ENCODE measurements around the gene FAT1. TPM values are rescaled to one million over a fixed set of nuclear protein-coding genes. Genes with fewer than 3 reads are reported as not detected.

Gene FAT1
- total and polyA plus RNA-seq, 9 of the 15 experiments (the other 6 are each of a cell fraction or from before 2014, with no cell fraction given) = 6.0 to 38.4 (median 21.4) TPM

GRCh38 chr4:186707574-186707973 lies 16.1 kb downstream of the FAT1 start:
- H3K9ac ChIP-seq (ENCODE audit: insufficient read depth in 1 of 2, low read depth in 2 of 2, low read length in 2 of 2) = no peak overlapping the region
- H3K9me1 ChIP-seq (ENCODE audit: control insufficient read depth, insufficient read depth, low read length) = no peaks in the 10 kb centered on the region
- DNase-seq (ENCODE audit: extremely low read depth in 1 of 4, low spot score in 3 of 4) (no peak), FAIRE-seq (no peak), ATAC-seq (no peak)
- no peak overlapping the region for H3K27ac ChIP-seq (ENCODE audit: extremely low read depth, low read depth, low read length)
- TF ChIP-seq ZNF124 (CRISPR knock-in tag; IDR thresholded peaks at IDR 0.05) (no peak), ZBTB33 (CRISPR knock-in tag; IDR thresholded peaks at IDR 0.05) (no peak), CHCHD3 (CRISPR knock-in tag; IDR thresholded peaks at IDR 0.05) (no peak), ZNF253 (CRISPR knock-in tag; conservative IDR thresholded peaks at IDR 0.05) (no peak), PHB2 (IDR thresholded peaks at IDR 0.05; ENCODE audit: low read depth) (no peak), SMC3 (conservative IDR thresholded peaks at IDR 0.05; ENCODE audit: insufficient read depth, low read depth, low read length) (no peak), BRF1 (IDR thresholded peaks at IDR 0.05; ENCODE audit: borderline replicate concordance, extremely low read depth, insufficient read length) (no peak), AFF4 (CRISPR knock-in tag; IDR thresholded peaks at IDR 0.05) (no peak), NR2C1 (IDR thresholded peaks at IDR 0.05) (no peak), NR2C1 (tag; IDR thresholded peaks at IDR 0.05) (no peak), RNF219 (CRISPR knock-in tag; IDR thresholded peaks at IDR 0.05) (no peak), HNRNPH1 (optimal IDR thresholded peaks at IDR 0.05; ENCODE audit: low read depth, low read length) (no peak), U2AF1 (optimal IDR thresholded peaks at IDR 0.05; ENCODE audit: low read depth, low read length) (no peak), ETS2 (tag; IDR thresholded peaks at IDR 0.05; ENCODE audit: borderline replicate concordance, poor library complexity, severe bottlenecking) (no peak), KDM2B (CRISPR knock-in tag; IDR thresholded peaks at IDR 0.05) (no peak)
- in situ Hi-C loops (cut with MboI) (no loop called here), intact Hi-C loops (cut with micrococcal nuclease) (no loop called here)
- H3K9me3 ChIP-seq (replicated peaks; ENCODE audit: control insufficient read depth, insufficient read depth, low read depth, low read length) = no peaks in the 10 kb centered on the region
- no peaks in the 10 kb centered on the region for H4K20me1 ChIP-seq (replicated peaks; ENCODE audit: control insufficient read depth, insufficient read depth, low read length)
- H3K79me2 ChIP-seq (ENCODE audit: control insufficient read depth, insufficient read depth, low read length) = no peaks in the 10 kb centered on the region
- H3K4me3 ChIP-seq = no peak overlapping the region
- BruUV-seq (replicated peaks) = no TSS peak
- no peak overlapping the region for H3K4me2 ChIP-seq (ENCODE audit: insufficient read depth, low read length)
- peaks cover 32% of the 10 kb centered on the region; the same call in 2 of the 3 replicates for H3K36me3 ChIP-seq (ENCODE audit: control insufficient read depth, insufficient read depth, low read length)
- ChIA-PET CTCF (ENCODE audit: low intra/inter-chr PET ratio) (no interaction called here), POLR2A (no interaction called here)
- H3K27me3 ChIP-seq (ENCODE audit: control insufficient read depth in 2 of 2, insufficient read depth in 2 of 2, low read length in 2 of 2) = no peaks in the 10 kb centered on the region
- no peaks in the 10 kb centered on the region for H3K4me1 ChIP-seq (replicated peaks in 1 of 2; ENCODE audit: control insufficient read depth in 2 of 2, insufficient read depth in 2 of 2, low read length in 2 of 2)
- H2AFZ ChIP-seq (ENCODE audit: low read depth, low read length) = no peak overlapping the region
- 60% methylated on average over 6 of the region's 6 CpGs for WGBS (ENCODE audit: insufficient coverage, low coverage, missing lambda C conversion rate)
